ENCODE results near the gene NDOR1.
"Not testable (repeated sequence)": the region's sequence is repeated elsewhere in the genome, so short reads cannot be mapped to it uniquely, and the experiment has no call there.

The NDOR1 gene

DNA sequence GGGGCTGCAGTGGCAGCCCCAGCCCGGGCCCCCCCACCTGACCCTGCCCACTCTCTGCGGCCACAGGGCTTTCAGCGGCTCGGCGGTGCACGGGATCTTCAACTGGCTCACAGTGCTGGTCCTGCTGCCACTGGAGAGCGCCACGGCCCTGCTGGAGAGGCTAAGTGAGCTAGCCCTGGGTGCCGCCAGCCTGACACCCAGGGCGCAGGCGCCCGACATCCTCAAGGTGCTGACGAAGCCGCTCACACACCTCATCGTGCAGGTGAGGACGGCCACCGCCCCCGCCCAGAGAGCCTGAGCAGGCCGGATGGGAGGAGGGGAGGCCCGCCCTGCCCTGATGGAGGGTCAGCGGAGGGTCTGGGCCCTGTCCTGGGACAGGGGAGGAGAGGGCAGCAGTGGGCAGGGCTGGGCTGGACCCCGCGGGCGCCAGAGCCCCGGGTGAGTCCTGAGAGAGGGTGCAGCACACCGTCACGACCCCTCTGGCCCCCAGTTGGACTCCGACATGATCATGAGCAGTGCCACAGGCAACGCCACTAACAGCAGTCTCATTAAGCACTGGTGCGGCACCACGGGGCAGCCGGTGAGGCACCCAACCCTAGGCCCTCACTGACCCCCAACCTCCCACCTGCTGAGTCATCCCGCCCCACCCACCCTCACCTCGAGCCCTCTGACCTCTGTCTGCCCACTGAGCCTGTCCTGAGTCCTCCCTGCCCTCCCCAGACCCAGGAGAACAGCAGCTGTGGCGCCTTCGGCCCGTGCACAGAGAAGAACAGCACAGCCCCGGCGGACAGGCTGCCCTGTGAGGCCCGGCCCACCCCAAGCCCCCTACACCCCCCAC lies 27.9 kb downstream of the NDOR1 start:
- DNase-seq: no peak

- DNase-seq: no peak
Observed at GRCh38 chr9:137234055-137234697, 28.7 kb downstream of the NDOR1 start.

DNA sequence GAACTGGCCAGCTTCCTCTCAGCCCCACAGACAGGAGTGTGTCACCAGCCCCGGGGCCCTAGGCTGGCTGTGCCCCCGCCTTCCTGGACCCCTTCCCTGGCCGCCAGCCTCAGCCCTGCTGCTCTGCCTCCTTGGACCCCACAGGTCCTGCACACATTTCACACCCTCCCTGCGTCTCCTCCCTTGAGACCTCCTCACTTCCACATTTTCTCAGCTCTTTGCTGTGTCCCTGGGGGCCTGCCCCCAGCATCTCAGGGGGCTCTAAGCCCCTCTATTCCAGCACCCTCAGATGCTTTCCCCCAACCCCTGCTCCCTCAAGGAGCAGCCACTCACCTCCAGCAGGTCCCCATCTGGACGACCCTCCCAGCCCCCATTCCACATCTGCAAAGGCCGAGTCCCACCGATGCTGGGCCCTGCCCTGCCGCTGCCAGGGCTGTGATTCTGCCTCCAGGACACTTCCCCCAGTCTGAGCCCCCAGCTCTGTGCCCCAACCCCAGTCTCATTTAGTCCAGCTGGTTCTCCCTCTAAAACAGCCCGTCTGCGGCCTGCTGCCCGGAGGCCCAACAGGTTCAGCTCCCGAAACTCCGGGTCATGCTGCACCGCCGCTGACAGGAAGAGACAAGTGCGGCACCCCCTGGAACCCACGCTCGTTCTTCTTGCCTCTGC lies 29.4 kb downstream of the NDOR1 start:
- DNase-seq: no peak

- no peak for DNase-seq
Observed at GRCh38 chr9:137235424-137236237, 30.1 kb downstream of the NDOR1 start.

DNA sequence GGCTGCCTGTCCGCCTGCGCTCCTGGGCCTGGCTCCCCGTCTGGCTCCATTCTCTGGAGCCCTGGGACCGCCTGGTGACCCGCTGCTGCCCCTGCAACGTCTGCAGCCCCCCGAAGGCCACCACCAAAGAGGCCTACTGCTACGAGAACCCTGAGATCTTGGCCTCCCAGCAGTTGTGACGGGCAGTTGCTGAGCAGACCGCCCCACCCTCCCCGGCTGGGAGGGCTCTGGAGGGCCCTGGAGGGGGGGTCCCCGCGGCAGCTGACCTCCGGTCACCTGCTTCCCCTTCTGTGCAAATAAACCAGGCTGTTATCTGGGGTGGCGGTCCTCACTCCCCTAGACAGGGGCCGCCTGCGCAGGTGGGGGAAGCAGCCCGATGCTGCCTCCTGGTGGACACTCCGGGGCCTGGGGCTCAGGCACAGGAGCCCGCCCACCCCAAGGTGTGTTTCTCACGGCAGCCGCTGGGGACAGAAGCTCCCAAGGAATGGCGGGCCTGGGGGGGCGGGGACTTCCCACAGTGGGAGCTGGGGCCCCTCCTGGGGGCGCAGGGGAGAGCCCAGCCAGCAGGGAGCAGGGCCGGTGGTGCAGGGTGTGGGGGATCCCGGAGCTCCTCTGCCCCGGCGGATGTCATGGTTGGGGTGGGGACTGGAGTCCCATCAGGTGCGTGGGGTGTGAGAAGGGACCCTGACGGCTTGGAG lies 30.9 kb downstream of the NDOR1 start:
- peak; percentile 71 for DNase-seq

GRCh38 chr9:137236936-137237421 lies 31.5 kb downstream of the NDOR1 start:
- DNase-seq: no peak

GRCh38 chr9:137237759-137238726 lies 32.5 kb downstream of the NDOR1 start:
- DNase-seq: no peak

DNA sequence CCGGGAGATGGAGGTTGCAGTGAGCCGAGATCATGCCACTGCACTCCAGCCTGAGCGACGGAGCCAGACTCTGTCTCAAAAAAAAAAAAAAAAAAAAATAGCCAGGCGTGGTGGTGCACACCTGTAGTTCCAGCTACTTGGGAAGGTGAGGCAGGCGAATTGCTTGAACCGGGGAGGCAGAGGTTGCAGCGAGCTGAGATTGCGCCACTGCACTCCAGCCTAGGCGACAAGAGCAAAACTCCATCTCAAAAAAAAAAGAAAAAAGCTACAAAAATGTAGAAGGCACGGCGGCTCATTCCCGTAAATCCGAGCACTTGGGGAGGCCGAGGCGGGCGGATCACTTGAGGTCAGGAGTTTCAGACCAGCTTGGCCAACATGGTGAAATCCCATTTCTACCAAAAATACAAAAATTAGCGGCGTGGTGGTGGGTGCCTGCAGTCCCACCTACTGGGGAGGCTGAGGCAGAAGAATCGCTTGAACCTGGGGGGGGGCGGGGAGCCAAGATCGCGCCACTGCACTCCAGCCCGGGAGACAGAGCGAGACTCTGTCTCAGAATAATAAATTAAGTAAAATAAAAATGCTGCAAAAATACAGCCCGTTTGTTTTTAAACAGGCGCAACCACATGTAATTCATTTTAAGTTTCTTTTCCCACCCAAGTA lies 34.2 kb downstream of the NDOR1 start:
- DNase-seq: not testable (repeated sequence)

DNA sequence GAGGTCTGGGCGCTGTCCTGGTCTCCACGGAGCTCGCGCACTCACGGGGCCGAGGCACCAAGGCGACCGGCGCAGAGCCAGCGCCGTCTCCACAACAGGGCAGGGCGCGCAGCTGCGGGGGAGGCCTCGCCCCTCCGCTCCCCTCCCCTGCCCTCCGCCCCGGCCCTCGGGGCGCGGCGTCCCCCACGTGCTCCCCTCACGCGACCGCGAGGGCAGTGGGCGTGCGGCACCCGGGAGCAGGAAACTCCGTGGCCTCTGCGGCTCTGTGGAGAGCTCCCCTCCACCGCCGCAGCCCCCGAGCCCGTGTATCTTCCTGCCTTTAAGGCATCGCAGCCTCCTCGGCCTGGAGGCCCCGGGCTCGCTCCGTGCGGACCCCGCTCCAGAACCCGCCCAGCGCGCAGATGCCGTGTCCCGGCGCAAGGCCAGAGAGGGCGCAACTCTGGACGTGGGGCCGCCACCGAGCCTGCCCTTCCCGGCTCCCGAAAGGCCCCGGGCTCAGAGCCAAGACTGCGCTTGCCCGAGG lies 34.9 kb downstream of the NDOR1 start:
- DNase-seq: peak; percentile 67

- peak; percentile 100 for DNase-seq
Observed at GRCh38 chr9:137240841-137241489, 35.5 kb downstream of the NDOR1 start, which contains the start of gene TUBB4B. Gene TUBB4B, plus strand, starts transcription at chr9:137241287. Its CDS starts 74 bp downstream, at chr9:137241361.

GRCh38 chr9:137241490-137242268 lies 36.2 kb downstream of the NDOR1 start:
- peak; percentile 62 for DNase-seq

DNA sequence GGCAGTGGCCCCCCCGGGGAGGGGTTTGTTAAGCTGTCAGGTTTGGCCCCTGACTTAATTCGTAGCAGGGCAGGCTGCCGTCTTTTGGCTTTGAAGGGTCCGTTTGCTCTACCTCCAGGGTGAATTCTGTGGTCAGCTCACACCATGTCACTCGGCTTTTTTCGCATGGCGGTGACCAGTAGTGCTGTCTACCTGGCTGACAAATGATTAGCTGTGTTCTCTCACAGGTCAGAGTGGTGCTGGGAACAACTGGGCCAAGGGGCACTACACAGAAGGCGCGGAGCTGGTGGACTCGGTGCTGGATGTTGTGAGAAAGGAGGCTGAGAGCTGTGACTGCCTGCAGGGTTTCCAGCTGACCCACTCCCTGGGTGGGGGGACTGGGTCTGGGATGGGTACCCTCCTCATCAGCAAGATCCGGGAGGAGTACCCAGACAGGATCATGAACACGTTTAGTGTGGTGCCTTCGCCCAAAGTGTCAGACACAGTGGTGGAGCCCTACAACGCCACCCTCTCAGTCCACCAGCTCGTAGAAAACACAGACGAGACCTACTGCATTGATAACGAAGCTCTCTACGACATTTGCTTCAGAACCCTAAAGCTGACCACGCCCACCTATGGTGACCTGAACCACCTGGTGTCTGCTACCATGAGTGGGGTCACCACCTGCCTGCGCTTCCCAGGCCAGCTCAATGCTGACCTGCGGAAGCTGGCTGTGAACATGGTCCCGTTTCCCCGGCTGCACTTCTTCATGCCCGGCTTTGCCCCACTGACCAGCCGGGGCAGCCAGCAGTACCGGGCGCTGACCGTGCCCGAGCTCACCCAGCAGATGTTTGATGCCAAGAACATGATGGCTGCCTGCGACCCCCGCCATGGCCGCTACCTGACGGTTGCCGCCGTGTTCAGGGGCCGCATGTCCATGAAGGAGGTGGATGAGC lies 37.0 kb downstream of the NDOR1 start:
- no peak for DNase-seq

- not testable (repeated sequence) for DNase-seq
Observed at GRCh38 chr9:137243266-137243625, 37.7 kb downstream of the NDOR1 start.

DNA sequence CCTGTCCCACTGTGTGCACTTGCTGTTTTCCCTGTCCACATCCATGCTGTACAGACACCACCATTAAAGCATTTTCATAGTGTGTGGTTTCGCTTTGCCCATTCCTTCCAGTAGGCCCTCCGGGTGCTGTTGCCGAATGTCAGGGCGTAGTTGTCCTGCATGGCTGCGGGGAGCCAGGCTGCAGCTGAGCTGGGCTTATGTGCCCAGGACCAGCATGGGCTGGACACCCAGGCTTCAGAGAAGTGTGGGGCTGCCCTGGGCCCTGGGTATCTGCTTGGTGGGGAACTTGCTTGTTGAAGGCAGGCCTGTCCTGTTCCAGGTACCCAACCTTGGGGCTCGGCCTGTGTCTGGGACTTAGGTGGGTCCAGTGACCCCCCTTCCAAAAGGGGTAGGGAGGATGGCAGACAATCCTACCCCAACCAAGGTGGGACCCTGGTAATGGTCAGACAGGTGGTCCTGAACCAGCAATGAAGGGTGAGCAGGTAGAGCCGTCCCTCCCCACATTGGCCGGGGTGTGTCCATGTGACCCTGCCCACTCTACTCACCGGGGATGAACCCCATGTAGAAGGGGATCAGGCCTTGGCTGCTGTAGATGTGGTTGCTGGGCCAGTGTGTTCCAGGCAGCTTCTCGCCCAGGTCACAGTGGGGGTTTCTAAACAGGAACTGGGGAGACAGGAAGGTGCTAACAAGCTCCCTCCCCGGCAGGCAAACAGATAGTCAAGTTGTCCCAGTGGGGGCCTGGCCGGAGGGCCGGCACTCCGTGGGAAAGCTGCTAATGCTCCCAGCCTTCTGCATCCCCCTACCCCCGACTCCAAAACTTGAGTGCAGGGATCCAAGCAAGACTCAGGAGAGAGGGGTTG lies 38.4 kb downstream of the NDOR1 start:
- DNase-seq: no peak

DNA sequence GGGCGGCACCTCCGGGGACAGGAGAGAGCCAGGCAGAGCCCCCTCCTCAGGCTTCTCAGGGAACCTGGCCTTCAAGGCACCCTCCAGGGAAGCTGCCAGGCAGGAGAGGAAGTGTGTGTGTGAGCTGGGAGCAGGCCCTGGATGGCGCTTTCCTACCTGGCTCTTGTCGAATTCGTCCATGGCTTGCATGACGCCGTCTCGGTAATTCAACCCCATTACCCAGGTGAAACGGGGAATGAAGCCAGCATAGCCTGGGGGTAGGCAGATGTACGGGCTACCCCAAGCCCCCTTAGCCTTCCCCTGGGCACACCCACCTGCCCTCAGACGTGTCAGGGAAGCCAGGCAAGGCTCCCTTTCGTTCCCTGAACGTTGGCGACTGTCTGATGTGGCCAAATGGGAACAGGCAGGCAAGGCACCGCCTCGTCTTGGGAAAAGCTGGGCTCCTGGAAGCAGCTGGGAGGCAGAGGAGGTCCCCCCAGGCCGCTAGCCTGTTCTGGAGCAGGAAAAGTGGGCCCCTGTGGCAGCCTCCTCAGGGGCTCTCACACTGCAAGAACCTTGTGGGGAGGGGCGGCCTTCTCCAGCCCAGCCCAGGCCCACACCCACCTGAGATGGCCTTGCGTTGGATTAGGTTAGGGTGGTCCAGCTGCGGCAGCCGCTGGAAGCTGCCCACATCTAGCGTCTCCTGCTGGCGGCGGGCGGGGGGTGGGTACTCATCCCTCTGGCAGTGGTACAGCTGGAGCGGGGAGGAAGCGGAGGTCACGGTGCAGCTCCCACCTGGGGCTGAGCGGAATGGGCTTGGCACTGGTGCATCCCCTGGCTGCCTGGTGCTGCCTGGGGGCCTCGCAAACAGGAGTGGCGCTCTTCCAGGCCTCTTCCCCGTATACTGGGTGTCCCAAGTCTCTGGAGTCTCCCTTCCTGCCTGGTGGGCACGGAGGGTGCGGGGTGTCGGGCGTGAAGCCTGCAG lies 39.3 kb downstream of the NDOR1 start:
- no peak for DNase-seq
